Measurements from ENCODE around the gene AFAP1L2. TPM values are rescaled to one million over a fixed set of nuclear protein-coding genes. Genes with fewer than 3 reads are reported as not detected.

AFAP1L2 gene
- total and polyA plus RNA-seq, 7 donors = 2.5 to 26.0 (median 7.9) TPM

DNA sequence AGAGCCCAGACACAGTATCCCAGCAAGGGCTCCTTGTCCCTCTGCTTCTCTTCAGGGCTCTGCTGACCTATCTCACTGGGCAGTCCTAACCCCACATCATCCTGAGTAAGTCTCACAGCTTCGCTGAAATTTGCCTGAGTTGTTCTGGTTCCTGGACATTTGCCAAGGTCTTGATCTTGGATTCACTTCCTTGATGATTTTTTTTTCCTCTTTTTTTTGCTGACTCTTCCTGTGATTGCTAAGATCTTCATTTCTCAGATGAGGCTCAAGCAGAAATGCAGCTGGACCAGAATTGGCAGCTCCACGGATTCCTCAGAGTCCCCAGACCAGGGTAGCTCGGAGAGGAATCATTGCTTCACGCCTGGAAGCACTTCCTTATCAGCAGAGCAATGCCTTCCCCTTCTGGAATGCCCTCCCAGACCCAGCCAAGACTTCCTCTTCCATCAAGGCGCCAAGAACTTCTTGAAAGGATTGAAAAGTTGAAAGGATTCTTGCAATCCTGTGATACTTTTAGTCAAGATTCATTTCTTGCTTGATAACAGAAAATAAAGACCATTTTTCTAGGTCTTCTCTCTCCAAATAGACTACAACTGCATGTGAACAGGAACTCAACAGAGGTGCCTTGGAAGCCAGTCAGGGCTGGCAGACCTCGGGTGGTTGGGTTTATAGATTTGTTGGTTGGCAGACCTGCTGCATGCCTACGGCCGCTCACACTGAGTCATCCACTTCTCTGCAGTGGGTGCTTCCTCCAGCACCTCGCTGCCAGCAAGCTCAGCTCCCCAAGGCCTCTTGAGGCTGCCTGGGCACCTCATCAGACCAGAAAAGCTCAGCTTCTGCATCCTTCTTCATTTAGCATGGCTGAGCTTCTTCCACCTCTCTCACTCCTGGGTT is 8.8 kb upstream of the AFAP1L2 start:
- no peak for TF ChIP-seq POLR2AphosphoS5 (IDR thresholded peaks at IDR 0.05)
- TF ChIP-seq POLR2A (IDR thresholded peaks at IDR 0.05) = no peak
- TF ChIP-seq, protein P1, sequence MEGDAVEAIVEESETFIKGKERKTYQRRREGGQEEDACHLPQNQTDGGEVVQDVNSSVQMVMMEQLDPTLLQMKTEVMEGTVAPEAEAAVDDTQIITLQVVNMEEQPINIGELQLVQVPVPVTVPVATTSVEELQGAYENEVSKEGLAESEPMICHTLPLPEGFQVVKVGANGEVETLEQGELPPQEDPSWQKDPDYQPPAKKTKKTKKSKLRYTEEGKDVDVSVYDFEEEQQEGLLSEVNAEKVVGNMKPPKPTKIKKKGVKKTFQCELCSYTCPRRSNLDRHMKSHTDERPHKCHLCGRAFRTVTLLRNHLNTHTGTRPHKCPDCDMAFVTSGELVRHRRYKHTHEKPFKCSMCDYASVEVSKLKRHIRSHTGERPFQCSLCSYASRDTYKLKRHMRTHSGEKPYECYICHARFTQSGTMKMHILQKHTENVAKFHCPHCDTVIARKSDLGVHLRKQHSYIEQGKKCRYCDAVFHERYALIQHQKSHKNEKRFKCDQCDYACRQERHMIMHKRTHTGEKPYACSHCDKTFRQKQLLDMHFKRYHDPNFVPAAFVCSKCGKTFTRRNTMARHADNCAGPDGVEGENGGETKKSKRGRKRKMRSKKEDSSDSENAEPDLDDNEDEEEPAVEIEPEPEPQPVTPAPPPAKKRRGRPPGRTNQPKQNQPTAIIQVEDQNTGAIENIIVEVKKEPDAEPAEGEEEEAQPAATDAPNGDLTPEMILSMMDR (IDR thresholded peaks at IDR 0.05) = no peak
- TF ChIP-seq EP300 (IDR thresholded peaks at IDR 0.05) = no peak
- intact Hi-C loops (cut with DNase I) = no loop called here
- WGBS, 2 donors = 34 to 35% methylated on average over 9 of the region's 9 CpGs
- Histone ChIP-seq H3K9me3 (no peaks in the 10 kb centered on the region), H3K4me3 (no peak overlapping the region), H3K4me1 (peaks cover 0 to 13% (median 10%) of the 10 kb centered on the region in 4 donors), H3K36me3 (no peaks in the 10 kb centered on the region), H3K27me3 (no peaks in the 10 kb centered on the region), H3K27ac (peak overlapping the region in 1 of 4 donors; percentile 35)
- peak; percentile 80 for DNase-seq

DNA sequence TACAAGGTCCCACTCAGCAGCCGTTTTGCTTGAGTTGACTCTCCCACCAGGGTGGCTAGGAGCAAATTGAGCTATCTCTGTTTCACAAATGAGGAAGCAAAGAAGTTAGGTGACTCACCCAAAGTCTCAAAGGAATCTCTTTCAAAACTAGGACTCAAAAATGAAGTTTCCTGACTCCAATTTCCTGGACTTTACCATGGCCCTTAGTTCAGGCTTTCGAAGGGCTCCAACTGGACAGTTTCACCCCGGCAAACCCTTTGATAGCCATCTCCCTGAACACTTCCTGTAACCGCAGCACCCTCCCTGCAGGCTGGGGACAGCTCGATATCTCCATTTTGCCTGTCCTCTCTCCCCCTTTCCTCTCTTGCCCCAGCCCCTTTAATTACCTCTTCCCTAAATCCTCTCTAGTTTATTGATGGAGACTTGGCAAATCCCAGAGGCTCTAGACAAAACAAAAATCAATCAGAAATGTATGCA is 4.7 kb upstream of the AFAP1L2 start:
- Histone ChIP-seq H3K36me3 (no peaks in the 10 kb centered on the region), H3K27me3 (peaks cover 0 to 6% (median 5%) of the 10 kb centered on the region in 3 donors), H3K9me3 (no peaks in the 10 kb centered on the region), H3K4me1 (peaks cover 0 to 26% (median 21%) of the 10 kb centered on the region in 4 donors), H3K27ac (no peak overlapping the region), H3K4me3 (no peak overlapping the region)
- TF ChIP-seq POLR2AphosphoS5 (IDR thresholded peaks at IDR 0.05) (no peak), EP300 (IDR thresholded peaks at IDR 0.05) (no peak), POLR2A (IDR thresholded peaks at IDR 0.05) (no peak)
- TF ChIP-seq, protein P1 (IDR thresholded peaks at IDR 0.05) = no peak
- intact Hi-C loops (cut with DNase I) = no loop called here
- 73 to 86% methylated on average over 5 of the region's 5 CpGs for WGBS, 2 donors
- peak; percentile 28 for DNase-seq

DNA sequence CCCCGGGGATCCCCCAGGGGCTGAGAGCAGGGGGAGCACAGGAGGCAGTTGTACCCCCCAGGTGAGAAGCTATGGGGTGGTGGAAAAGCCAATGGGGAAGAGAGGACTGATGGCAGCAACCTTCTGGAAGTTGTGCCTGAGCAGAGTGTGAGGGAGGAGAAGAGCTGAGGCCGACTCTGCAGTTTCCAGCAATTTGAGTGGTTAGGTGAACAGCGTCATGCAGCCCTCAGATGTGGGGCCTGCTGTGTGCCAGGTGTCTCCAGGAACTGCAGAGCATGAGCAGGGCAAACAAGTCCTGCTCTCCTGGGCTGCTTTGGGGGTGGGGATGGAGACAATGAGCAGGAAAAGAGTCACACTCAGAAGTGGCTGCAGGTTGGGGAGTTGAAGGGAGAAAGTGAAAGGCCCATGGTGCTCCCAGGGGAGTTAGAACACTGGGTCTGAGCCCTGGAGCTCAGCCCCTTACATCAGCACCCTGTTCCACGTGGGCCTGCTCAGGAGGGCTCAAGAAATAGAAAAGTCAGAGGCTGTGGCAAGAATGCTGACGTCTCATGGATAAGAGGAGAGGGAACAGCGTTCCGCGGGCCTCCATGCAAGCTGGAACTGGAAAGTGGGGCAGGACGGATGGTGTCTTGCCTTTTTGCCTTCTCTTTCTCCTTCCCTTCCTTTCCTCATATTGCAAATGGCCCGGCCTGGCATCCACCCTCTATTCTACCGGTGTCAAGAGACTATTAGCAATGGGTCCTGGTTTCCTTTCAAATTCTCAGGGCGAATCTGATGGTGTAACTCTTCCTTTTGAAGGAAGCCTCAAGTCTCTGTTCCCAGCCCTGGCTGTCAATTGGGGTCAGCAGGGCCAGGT is 4.0 kb upstream of the AFAP1L2 start:
- H3K9me3 ChIP-seq = no peaks in the 10 kb centered on the region
- DNase-seq = peak; percentile 50
- no peak overlapping the region for H3K27ac ChIP-seq
- no peak for TF ChIP-seq POLR2AphosphoS5 (IDR thresholded peaks at IDR 0.05)
- TF ChIP-seq, protein P1 (IDR thresholded peaks at IDR 0.05) = no peak
- no peak for TF ChIP-seq POLR2A (IDR thresholded peaks at IDR 0.05)
- TF ChIP-seq EP300 (IDR thresholded peaks at IDR 0.05) = no peak
- H3K4me1 ChIP-seq = peaks cover 0 to 28% (median 24%) of the 10 kb centered on the region in 4 donors
- H3K4me3 ChIP-seq = no peak overlapping the region
- peaks cover 0 to 13% (median 5%) of the 10 kb centered on the region in 3 donors for H3K27me3 ChIP-seq
- H3K36me3 ChIP-seq = no peaks in the 10 kb centered on the region
- intact Hi-C loops (cut with DNase I) = no loop called here
- WGBS, 2 donors = 82 to 89% methylated on average over 12 of the region's 12 CpGs

DNA sequence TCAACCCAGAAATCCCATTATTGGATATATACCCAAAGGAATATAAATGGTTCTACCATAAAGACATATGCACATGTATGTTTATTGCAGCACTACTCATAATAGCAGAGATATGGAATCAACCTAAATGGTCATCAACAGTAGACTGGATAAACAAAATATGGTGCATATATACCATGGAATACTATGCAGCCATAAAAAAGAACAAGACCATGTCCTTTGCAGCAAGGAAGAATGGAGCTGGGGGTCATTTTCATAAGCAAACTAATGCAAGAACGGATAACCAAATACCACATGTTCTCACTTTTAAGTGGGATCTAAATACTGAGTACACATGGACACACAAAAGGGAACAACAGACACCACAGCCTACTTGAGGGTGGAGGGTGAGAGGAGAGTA is 2.2 kb upstream of the AFAP1L2 start:
- Histone ChIP-seq H3K4me3 (no peak overlapping the region), H3K4me1 (peaks cover 0 to 38% (median 31%) of the 10 kb centered on the region in 4 donors), H3K27ac (no peak overlapping the region), H3K36me3 (no peaks in the 10 kb centered on the region), H3K9me3 (no peaks in the 10 kb centered on the region), H3K27me3 (peaks cover 0 to 13% (median 5%) of the 10 kb centered on the region in 3 donors)
- intact Hi-C loops (cut with DNase I) = no loop called here
- DNase-seq = no peak
- TF ChIP-seq EP300 (IDR thresholded peaks at IDR 0.05) = no peak
- TF ChIP-seq POLR2A (IDR thresholded peaks at IDR 0.05) = no peak
- TF ChIP-seq, protein P1 (IDR thresholded peaks at IDR 0.05) = no peak
- no peak for TF ChIP-seq POLR2AphosphoS5 (IDR thresholded peaks at IDR 0.05)
- WGBS, 2 donors = 83 to 96% methylated on average over 1 of the region's 1 CpG
